Measurements from ENCODE around the gene TMEM184A.

- TF ChIP-seq POLR2A (IDR thresholded peaks at IDR 0.05; ENCODE audit: low read length) (no peak), GATA1 (IDR thresholded peaks at IDR 0.05; ENCODE audit: low read depth, low read length) (no peak)
Observed at GRCh38 chr7:1563981-1564602, 8.1 kb upstream of the TMEM184A start.

Data from erythroblast (primary cell).